RWPE2 (cell line): ENCODE results near the gene TRPT1.
A peak's percentile ranks its signal among the peaks of the same experiment; 100 is the strongest.

Experiments used
- ATAC-seq: fragments of 200-7000 bp; cut with Tn5 transposase; 3 replicates; pipeline ENCODE4 v1.9.1; 2021; ENCODE audit warnings: low read depth
- DNase-seq: peaks from one replicate; pipeline ENCODE4 v3.0.0-alpha.2; 2020; ENCODE audit warnings: low spot score
- H3K27ac ChIP-seq: fragments of 450-650 bp; 2 replicates; pipeline ENCODE4 v1.5.1; 2017; ENCODE audit warnings: mild to moderate bottlenecking; ENCODE audit not compliant: poor library complexity, severe bottlenecking
- H3K27me3 ChIP-seq: fragments of 250-450 bp; sonication (Bioruptor Pico); 2 replicates; pipeline ENCODE4 v1.5.1; 2021; ENCODE audit warnings: mild to moderate bottlenecking, moderate library complexity; ENCODE audit not compliant: insufficient read depth, poor library complexity, severe bottlenecking
- H3K36me3 ChIP-seq: fragments of 250-450 bp; sonication (Bioruptor Pico); 2 replicates; pipeline ENCODE4 v1.5.1; 2020; ENCODE audit warnings: low read depth, mild to moderate bottlenecking, moderate library complexity
- H3K4me1 ChIP-seq: fragments of 250-450 bp; sonication (Bioruptor Pico); 2 replicates; pipeline ENCODE4 v1.5.1; 2021; ENCODE audit warnings: mild to moderate bottlenecking, moderate library complexity; ENCODE audit not compliant: insufficient read depth, poor library complexity, severe bottlenecking
- H3K4me3 ChIP-seq: fragments of 250-450 bp; sonication (Bioruptor Pico); 2 replicates; pipeline ENCODE4 v1.5.1; 2021; ENCODE audit warnings: mild to moderate bottlenecking, moderate library complexity; ENCODE audit not compliant: severe bottlenecking
- H3K9me3 ChIP-seq: fragments of 250-450 bp; sonication (Bioruptor Pico); 2 replicates; pipeline ENCODE4 v1.5.1; 2021; ENCODE audit warnings: mild to moderate bottlenecking, moderate library complexity; ENCODE audit not compliant: severe bottlenecking
- TF ChIP-seq, protein P1 (sequence below): fragments of 450-650 bp; IDR thresholded peaks from one replicate; pipeline ENCODE4 v1.5.1; 2017; ENCODE audit warnings: mild to moderate bottlenecking, moderate library complexity; ENCODE audit not compliant: poor library complexity, severe bottlenecking

The TRPT1 gene

DNA sequence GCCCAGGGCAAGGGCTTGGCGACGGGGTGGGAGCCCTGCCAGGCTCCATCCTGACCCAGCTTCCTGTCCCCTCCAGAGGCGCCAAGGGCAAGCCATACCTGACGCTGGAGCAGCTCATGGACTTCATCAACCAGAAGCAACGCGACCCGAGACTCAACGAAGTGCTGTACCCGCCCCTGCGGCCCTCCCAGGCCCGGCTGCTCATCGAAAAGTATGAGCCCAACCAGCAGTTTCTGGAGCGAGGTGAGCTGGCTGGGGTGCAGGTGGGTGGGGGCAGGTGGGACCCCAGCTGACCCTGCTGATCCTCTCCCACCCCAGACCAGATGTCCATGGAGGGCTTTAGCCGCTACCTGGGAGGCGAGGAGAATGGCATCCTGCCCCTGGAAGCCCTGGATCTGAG lies 30.3 kb upstream of the TRPT1 start:
- TF ChIP-seq, protein P1, sequence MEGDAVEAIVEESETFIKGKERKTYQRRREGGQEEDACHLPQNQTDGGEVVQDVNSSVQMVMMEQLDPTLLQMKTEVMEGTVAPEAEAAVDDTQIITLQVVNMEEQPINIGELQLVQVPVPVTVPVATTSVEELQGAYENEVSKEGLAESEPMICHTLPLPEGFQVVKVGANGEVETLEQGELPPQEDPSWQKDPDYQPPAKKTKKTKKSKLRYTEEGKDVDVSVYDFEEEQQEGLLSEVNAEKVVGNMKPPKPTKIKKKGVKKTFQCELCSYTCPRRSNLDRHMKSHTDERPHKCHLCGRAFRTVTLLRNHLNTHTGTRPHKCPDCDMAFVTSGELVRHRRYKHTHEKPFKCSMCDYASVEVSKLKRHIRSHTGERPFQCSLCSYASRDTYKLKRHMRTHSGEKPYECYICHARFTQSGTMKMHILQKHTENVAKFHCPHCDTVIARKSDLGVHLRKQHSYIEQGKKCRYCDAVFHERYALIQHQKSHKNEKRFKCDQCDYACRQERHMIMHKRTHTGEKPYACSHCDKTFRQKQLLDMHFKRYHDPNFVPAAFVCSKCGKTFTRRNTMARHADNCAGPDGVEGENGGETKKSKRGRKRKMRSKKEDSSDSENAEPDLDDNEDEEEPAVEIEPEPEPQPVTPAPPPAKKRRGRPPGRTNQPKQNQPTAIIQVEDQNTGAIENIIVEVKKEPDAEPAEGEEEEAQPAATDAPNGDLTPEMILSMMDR = no peak
- no peaks in the 10 kb centered on the region for H3K9me3 ChIP-seq
- H3K27ac ChIP-seq = no peak overlapping the region
- H3K4me1 ChIP-seq = peaks cover 8% of the 10 kb centered on the region
- ATAC-seq (no peak), DNase-seq (no peak)
- H3K36me3 ChIP-seq = peaks cover 69% of the 10 kb centered on the region
- H3K4me3 ChIP-seq = no peak overlapping the region
- no peaks in the 10 kb centered on the region for H3K27me3 ChIP-seq

DNA sequence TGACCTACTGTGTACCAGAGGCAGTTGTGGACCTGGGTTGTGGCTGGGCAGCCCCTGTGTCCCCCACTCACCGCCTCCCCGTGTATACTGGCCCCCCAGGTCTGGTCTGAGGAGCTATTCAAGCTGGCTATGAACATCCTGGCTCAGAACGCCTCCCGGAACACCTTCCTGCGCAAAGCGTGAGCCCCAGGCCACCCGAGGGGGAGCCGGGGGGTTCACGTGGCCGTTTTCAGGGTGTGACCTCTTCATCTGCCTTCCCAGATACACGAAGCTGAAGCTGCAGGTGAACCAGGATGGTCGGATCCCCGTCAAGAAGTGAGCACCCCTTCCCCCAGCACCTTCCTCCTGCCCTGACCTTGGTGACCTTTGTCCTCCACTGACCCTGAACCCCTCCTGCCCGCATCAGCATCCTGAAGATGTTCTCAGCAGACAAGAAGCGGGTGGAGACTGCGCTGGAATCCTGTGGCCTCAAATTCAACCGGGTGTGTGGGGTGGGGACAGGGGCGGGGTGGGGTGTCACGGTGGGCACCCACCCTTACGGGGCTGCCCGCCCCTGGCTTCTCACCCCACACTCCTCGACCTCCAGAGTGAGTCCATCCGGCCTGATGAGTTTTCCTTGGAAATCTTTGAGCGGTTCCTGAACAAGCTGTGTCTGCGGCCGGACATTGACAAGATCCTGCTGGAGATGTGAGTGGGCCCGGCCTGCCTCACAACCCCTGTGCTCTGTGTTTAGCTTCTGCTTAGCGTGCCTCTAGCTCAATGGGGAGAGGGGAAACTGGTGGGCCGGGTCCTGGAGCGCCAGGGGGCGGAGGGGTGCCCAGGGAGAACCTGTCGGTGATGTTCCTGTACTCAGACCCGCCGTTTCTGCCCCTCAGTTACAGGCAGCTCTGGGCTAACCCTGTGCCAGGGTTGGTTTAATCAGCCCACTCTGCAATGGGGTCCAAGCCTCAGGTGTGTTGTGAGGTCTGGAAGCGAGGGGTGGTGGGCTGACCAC lies 29.4 kb upstream of the TRPT1 start:
- H3K27ac ChIP-seq = no peak overlapping the region
- H3K27me3 ChIP-seq = no peaks in the 10 kb centered on the region
- peaks cover 69% of the 10 kb centered on the region for H3K36me3 ChIP-seq
- DNase-seq (no peak), ATAC-seq (no peak)
- TF ChIP-seq, protein P1 = no peak
- H3K9me3 ChIP-seq = no peaks in the 10 kb centered on the region
- H3K4me3 ChIP-seq = no peak overlapping the region
- peaks cover 8% of the 10 kb centered on the region for H3K4me1 ChIP-seq

GRCh38 chr11:64254326-64254725 lies 28.3 kb upstream of the TRPT1 start:
- no peak for DNase-seq
- Histone ChIP-seq H3K9me3 (no peaks in the 10 kb centered on the region), H3K27me3 (no peaks in the 10 kb centered on the region), H3K4me1 (peaks cover 8% of the 10 kb centered on the region), H3K27ac (no peak overlapping the region), H3K36me3 (peaks cover 58% of the 10 kb centered on the region), H3K4me3 (no peak overlapping the region)
- TF ChIP-seq, protein P1 = no peak
- ATAC-seq = no peak

GRCh38 chr11:64253481-64253880 lies 27.5 kb upstream of the TRPT1 start:
- H3K27me3 ChIP-seq = no peaks in the 10 kb centered on the region
- H3K27ac ChIP-seq = peak overlapping the region; percentile 75
- no peak for DNase-seq
- TF ChIP-seq, protein P1 = no peak
- H3K36me3 ChIP-seq = peaks cover 50% of the 10 kb centered on the region
- H3K4me3 ChIP-seq = no peak overlapping the region
- H3K9me3 ChIP-seq = no peaks in the 10 kb centered on the region
- no peak for ATAC-seq
- peaks cover 8% of the 10 kb centered on the region for H3K4me1 ChIP-seq

DNA sequence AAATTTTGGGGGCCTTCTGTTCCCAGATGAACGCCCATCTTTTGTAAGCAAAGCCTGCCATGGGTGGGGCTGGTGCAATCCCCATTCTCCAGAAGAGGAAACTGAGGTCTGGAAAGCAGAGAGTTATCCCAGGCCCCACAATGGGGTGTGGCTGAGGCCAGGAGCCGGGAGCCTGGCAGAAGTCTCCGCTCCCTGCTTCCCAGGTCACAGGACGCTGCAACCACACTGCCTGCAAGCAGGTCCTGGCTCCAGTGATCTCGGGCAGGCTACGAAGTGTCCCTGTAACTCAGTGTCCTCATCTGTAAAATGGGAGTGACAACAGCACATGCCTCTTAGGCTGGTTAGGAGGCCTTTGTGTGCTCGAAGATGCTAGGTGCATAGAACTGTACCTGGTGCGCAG lies 27.1 kb upstream of the TRPT1 start:
- Histone ChIP-seq H3K9me3 (no peaks in the 10 kb centered on the region), H3K36me3 (peaks cover 45% of the 10 kb centered on the region), H3K4me1 (peaks cover 8% of the 10 kb centered on the region), H3K4me3 (peak overlapping the region; percentile 89), H3K27ac (peak overlapping the region; percentile 75), H3K27me3 (no peaks in the 10 kb centered on the region)
- TF ChIP-seq, protein P1 = no peak
- no peak for ATAC-seq
- DNase-seq = no peak
